B cell (primary cell): ENCODE data around the gene SPPL2B.

ENCODE experiments used
- EZH2 ChIP-seq: IDR thresholded peaks from 2 replicates; pipeline ENCODE4 v1.6.1; 2012; ENCODE audit warnings: borderline replicate concordance, low read depth, mild to moderate bottlenecking, moderate library complexity, low read length; ENCODE audit not compliant: insufficient read depth, poor library complexity, severe bottlenecking
- TF ChIP-seq, protein P1 (sequence below): fragments of 200-600 bp; IDR thresholded peaks from one replicate; pipeline ENCODE4 v1.8.0; 2022; ENCODE audit warnings: antibody characterized with exemption, mild to moderate bottlenecking

DNA sequence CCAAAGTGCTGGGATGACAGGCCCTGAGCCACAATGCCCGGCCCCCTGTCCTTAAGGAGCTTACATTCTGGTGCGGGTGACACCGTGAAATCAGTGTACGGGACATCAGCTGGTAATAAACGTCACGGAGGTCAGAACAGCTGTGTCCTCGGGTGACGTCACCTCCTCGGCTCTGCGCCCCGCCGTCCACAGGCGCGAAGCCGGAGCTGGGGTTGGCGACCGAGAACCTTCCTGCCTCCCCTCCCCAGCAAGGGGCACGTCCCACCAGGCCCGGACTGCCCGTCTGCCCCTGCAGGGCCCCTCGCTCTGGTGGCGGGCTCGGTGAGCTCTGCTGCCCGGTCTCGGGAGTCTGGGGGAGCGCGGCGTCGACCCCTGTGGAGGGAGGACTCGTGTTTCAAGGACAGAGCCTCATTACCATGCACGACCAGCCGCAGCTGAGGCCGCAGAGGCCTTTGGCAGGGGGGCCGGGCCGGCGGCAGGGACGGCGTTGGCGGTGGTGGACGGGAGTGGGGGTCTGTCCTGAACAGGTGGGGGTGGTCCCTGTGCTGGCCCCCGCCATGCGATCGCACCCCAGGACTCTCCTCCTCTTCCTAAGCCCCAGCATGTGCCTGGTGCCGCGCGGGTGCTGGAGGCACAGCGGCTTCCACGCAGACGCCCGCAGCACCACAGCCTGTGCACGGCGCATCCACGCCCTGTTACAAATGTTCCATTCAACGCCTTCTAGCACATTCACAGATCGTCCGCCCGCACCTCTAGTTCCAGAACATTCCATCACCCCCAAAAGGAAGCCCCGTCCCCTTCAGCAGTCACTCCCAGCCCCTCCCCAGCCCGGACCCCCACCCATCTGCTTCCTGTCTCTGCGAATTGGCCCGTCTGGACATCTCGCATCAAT is 25.9 kb upstream of the SPPL2B start:
- TF ChIP-seq, protein P1, sequence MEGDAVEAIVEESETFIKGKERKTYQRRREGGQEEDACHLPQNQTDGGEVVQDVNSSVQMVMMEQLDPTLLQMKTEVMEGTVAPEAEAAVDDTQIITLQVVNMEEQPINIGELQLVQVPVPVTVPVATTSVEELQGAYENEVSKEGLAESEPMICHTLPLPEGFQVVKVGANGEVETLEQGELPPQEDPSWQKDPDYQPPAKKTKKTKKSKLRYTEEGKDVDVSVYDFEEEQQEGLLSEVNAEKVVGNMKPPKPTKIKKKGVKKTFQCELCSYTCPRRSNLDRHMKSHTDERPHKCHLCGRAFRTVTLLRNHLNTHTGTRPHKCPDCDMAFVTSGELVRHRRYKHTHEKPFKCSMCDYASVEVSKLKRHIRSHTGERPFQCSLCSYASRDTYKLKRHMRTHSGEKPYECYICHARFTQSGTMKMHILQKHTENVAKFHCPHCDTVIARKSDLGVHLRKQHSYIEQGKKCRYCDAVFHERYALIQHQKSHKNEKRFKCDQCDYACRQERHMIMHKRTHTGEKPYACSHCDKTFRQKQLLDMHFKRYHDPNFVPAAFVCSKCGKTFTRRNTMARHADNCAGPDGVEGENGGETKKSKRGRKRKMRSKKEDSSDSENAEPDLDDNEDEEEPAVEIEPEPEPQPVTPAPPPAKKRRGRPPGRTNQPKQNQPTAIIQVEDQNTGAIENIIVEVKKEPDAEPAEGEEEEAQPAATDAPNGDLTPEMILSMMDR = no peak
- TF ChIP-seq EZH2 = no peak
